CD4-positive, alpha-beta T cell (primary cell): ENCODE measurements around the gene REXO5. TPM values are rescaled to one million over a fixed set of nuclear protein-coding genes. Genes with fewer than 3 reads are reported as not detected.

ENCODE experiments used
- ATAC-seq: fragments of 200-7000 bp; cut with Tn5 transposase; one replicate; pipeline ENCODE4 v1.10.0; 2022; ENCODE audit warnings: mild to moderate bottlenecking; ENCODE audit not compliant: poor library complexity
- CTCF ChIA-PET: fragments of 350-600 bp; sonication (Branson Sonifier 250); formaldehyde crosslinking; loops from one replicate; lab custom pipeline; 2021; ENCODE audit warnings: antibody characterized with exemption, inconsistent platforms; lab: Charles Lee
- POLR2A ChIA-PET: fragments of 350-600 bp; sonication (Branson Sonifier 250); formaldehyde crosslinking; loops from one replicate; lab custom pipeline; 2021; ENCODE audit warnings: antibody characterized with exemption, inconsistent platforms; lab: Charles Lee
- DNase-seq, 14 experiments: peaks; one replicate each; pipeline ENCODE4 v3.0.0-alpha.2; 2013 to 2020; ENCODE audit warnings: mixed read lengths in 2 of 14
- H3K27ac ChIP-seq, 2 donors: one replicate each; pipeline versions ENCODE4 v1.5.1 to v1.7.0; 2013; ENCODE audit warnings: low read length in 2 of 2, low read depth in 1 of 2, mild to moderate bottlenecking in 1 of 2
- H3K27me3 ChIP-seq, 2 experiments: 1 replicate in 1 of 2; 2 replicates in 1 of 2; pipeline versions ENCODE4 v1.6.1 to v1.7.0; 2013; ENCODE audit warnings: low read length in 2 of 2, control low read depth in 1 of 2, mild to moderate bottlenecking in 1 of 2, moderate library complexity in 1 of 2; ENCODE audit not compliant: insufficient read depth in 2 of 2, control insufficient read depth in 1 of 2
- H3K36me3 ChIP-seq: one replicate; pipeline ENCODE4 v1.6.1; 2013; ENCODE audit warnings: low read length, control low read depth; ENCODE audit not compliant: insufficient read depth
- H3K4me1 ChIP-seq: one replicate; pipeline ENCODE4 v1.6.1; 2013; ENCODE audit warnings: low read length, control low read depth; ENCODE audit not compliant: insufficient read depth
- H3K4me3 ChIP-seq: one replicate; pipeline ENCODE4 v1.5.1; 2013; ENCODE audit warnings: mild to moderate bottlenecking, low read length, moderate library complexity
- H3K9me3 ChIP-seq, 2 experiments: 1 replicate in 1 of 2; 2 replicates in 1 of 2; pipeline versions ENCODE4 v1.6.1 to v1.7.0; 2013; ENCODE audit warnings: low read length in 2 of 2, mild to moderate bottlenecking in 2 of 2, control low read depth in 1 of 2, moderate library complexity in 1 of 2; ENCODE audit not compliant: control insufficient read depth in 1 of 2, insufficient read depth in 1 of 2
- H3K27ac Mint-ChIP-seq: one replicate; pipeline ENCODE4 v1.8.0; 2020; ENCODE audit warnings: mixed read lengths
- H3K27me3 Mint-ChIP-seq: one replicate; pipeline ENCODE4 v1.8.0; 2021; ENCODE audit warnings: mixed read lengths
- H3K36me3 Mint-ChIP-seq: one replicate; pipeline ENCODE4 v1.8.0; 2021; ENCODE audit warnings: low read depth, mixed read lengths
- H3K4me1 Mint-ChIP-seq: one replicate; pipeline ENCODE4 v1.8.0; 2021; ENCODE audit warnings: low read depth, mixed read lengths
- H3K4me3 Mint-ChIP-seq: one replicate; pipeline ENCODE4 v1.8.0; 2020; ENCODE audit warnings: mild to moderate bottlenecking, mixed read lengths
- H3K9me3 Mint-ChIP-seq: one replicate; pipeline ENCODE4 v1.8.0; 2020; ENCODE audit warnings: mixed read lengths
- intact Hi-C, 2 experiments: fragments of 100-400 bp; cut with DNase I in 1 of 2; cut with micrococcal nuclease in 1 of 2; formaldehyde crosslinking; loops; one replicate each; pipeline versions ENCODE4 v1.15.1 to v1.9.0; 2023 to 2025; cut with DNase I, micrococcal nuclease
- total RNA-seq, 174 experiments: library from RNA in 2 of 174; stranded (reverse) in 2 of 174; gene quantifications; one replicate each; pipeline ENCODE4 v1.2.3 and lab custom pipeline; 2021 to 2026
- TF ChIP-seq, protein P1 (sequence below): fragments of 200-600 bp; IDR thresholded peaks from one replicate; pipeline ENCODE4 v1.8.0; 2022; ENCODE audit warnings: antibody characterized with exemption, mild to moderate bottlenecking

The REXO5 gene
- total RNA-seq, 2 experiments from 2014 or later: 0.56 TPM; not detected in 1

DNA sequence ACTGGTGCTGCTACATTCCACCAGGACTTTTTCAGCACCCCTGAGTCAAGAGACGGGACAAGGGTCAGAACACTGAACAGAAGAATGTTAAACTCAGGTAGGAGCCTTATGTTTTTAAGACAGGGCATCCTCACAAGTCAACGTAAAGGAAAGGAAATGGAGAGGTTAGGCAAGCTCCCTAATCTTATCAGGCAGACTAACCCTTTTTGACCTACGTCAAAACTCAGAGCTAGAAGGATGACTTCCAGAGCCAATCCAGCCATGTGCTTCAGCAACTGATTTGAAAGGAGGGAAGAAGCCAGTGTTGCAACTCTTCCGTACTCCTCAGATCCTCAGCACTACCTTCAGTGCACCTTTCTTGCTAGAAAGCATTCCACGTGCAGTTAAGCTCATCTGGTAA, 46.8 kb downstream of the REXO5 start:
- Mint-ChIP-seq H3K27ac (no peak overlapping the region), H3K36me3 (peaks cover 7% of the 10 kb centered on the region), H3K27me3 (no peaks in the 10 kb centered on the region), H3K9me3 (no peaks in the 10 kb centered on the region), H3K4me3 (no peak overlapping the region), H3K4me1 (peaks cover 6% of the 10 kb centered on the region)
- no peak overlapping the region for H3K27ac ChIP-seq
- ATAC-seq: no peak
- H3K4me3 ChIP-seq: no peak overlapping the region
- H3K4me1 ChIP-seq: peaks cover 3% of the 10 kb centered on the region
- H3K27me3 ChIP-seq: no peaks in the 10 kb centered on the region
- POLR2A ChIA-PET: interaction anchor here (1.6 kb wide), 1 partner anchor 47 kb away, joined by 4 read pairs; the partner anchor contains the start of genes DCUN1D3 and LYRM1
- TF ChIP-seq, protein P1, sequence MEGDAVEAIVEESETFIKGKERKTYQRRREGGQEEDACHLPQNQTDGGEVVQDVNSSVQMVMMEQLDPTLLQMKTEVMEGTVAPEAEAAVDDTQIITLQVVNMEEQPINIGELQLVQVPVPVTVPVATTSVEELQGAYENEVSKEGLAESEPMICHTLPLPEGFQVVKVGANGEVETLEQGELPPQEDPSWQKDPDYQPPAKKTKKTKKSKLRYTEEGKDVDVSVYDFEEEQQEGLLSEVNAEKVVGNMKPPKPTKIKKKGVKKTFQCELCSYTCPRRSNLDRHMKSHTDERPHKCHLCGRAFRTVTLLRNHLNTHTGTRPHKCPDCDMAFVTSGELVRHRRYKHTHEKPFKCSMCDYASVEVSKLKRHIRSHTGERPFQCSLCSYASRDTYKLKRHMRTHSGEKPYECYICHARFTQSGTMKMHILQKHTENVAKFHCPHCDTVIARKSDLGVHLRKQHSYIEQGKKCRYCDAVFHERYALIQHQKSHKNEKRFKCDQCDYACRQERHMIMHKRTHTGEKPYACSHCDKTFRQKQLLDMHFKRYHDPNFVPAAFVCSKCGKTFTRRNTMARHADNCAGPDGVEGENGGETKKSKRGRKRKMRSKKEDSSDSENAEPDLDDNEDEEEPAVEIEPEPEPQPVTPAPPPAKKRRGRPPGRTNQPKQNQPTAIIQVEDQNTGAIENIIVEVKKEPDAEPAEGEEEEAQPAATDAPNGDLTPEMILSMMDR: no peak
- H3K9me3 ChIP-seq: no peaks in the 10 kb centered on the region
- intact Hi-C loops: loop anchor here (5.0 to 10.0 kb wide), 3 partner anchors 144 to 702 kb away; no protein-coding TSS in a partner anchor
- CTCF ChIA-PET: no interaction called here
- H3K36me3 ChIP-seq: no peaks in the 10 kb centered on the region
- DNase-seq: no peak

DNA sequence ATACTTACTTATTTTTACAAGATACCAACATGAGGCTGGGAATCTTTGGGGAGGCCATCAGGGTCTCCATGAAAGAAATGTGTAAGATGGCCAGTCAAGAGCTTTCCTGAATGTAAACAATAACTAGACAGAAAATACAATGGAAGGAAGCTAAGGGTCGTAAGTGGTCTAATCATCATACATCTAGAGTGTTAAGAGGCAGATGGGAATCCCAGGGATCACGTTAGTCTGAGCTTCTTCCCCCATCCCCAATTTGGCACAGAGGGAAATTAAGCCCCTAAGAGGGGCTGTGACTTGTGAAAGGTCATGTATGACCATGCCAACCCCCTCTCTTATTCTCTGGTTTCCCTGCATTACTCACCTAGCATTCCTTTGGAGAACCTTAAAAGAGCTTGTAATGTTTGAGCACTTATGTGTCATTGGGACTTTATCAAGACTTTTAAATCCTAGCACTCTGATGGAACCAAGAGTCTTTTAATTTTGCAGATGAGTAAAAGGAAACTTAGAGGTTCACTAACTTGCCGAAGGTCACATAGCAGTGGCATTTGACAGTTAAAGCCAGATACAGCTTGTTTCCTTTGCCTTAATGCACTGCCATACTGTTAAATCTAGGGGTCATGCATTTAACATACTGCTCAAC, 47.8 kb downstream of the REXO5 start:
- DNase-seq (no peak), ATAC-seq (no peak)
- peaks cover 3% of the 10 kb centered on the region for H3K4me1 ChIP-seq
- H3K27me3 ChIP-seq: no peaks in the 10 kb centered on the region
- Mint-ChIP-seq H3K27me3 (no peaks in the 10 kb centered on the region), H3K4me3 (no peak overlapping the region), H3K4me1 (peaks cover 6% of the 10 kb centered on the region), H3K27ac (peak overlapping the region; percentile 9), H3K9me3 (no peaks in the 10 kb centered on the region), H3K36me3 (peaks cover 11% of the 10 kb centered on the region)
- H3K4me3 ChIP-seq: no peak overlapping the region
- H3K9me3 ChIP-seq: no peaks in the 10 kb centered on the region
- intact Hi-C loops: loop anchor here (5.0 to 10.0 kb wide), 3 partner anchors 143 to 701 kb away; no protein-coding TSS in a partner anchor
- ChIA-PET POLR2A (interaction anchor here (0.6 kb wide), 1 partner anchor 702 kb away, joined by 6 read pairs; no protein-coding TSS in a partner anchor), CTCF (no interaction called here)
- TF ChIP-seq, protein P1: no peak
- H3K36me3 ChIP-seq: no peaks in the 10 kb centered on the region
- H3K27ac ChIP-seq: no peak overlapping the region

DNA sequence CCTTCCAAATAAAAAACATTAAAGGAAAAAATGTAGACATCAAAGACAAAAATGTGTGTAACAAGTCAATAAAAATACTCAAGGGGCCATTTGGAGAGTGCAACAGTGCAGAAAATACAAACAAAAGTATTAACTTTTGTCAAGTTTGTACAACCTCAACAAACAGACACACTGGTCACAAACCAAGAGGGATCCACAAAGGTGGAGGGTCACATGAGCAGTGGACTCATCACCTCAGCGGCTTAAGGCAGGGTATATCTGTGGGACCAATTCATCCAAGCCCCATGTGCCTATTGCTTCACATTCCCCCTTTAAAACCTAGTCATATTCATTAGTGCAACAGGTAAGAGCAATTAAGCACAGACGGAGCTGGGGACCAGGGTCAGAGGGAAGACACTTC, 48.6 kb downstream of the REXO5 start:
- Histone ChIP-seq H3K4me3 (no peak overlapping the region), H3K4me1 (peaks cover 1% of the 10 kb centered on the region), H3K36me3 (peaks cover 6% of the 10 kb centered on the region), H3K27me3 (no peaks in the 10 kb centered on the region), H3K27ac (no peak overlapping the region), H3K9me3 (no peaks in the 10 kb centered on the region)
- no peaks in the 10 kb centered on the region for H3K27me3 Mint-ChIP-seq
- H3K9me3 Mint-ChIP-seq: no peaks in the 10 kb centered on the region
- H3K36me3 Mint-ChIP-seq: peaks cover 19% of the 10 kb centered on the region
- DNase-seq (no peak), ATAC-seq (no peak)
- CTCF ChIA-PET: no interaction called here
- H3K27ac Mint-ChIP-seq: no peak overlapping the region
- intact Hi-C loops: loop anchor here (5.0 to 10.0 kb wide), 3 partner anchors 142 to 700 kb away; no protein-coding TSS in a partner anchor
- POLR2A ChIA-PET: no interaction called here
- H3K4me1 Mint-ChIP-seq: peaks cover 3% of the 10 kb centered on the region
- TF ChIP-seq, protein P1: no peak
- no peak overlapping the region for H3K4me3 Mint-ChIP-seq
